ENCODE measurements around the gene NANOS2. TPM values are rescaled to one million over a fixed set of nuclear protein-coding genes. Genes with fewer than 3 reads are reported as not detected.

Gene NANOS2
- not detected in 2 replicates for total RNA-seq
- not detected for polyA plus RNA-seq (2012)

DNA sequence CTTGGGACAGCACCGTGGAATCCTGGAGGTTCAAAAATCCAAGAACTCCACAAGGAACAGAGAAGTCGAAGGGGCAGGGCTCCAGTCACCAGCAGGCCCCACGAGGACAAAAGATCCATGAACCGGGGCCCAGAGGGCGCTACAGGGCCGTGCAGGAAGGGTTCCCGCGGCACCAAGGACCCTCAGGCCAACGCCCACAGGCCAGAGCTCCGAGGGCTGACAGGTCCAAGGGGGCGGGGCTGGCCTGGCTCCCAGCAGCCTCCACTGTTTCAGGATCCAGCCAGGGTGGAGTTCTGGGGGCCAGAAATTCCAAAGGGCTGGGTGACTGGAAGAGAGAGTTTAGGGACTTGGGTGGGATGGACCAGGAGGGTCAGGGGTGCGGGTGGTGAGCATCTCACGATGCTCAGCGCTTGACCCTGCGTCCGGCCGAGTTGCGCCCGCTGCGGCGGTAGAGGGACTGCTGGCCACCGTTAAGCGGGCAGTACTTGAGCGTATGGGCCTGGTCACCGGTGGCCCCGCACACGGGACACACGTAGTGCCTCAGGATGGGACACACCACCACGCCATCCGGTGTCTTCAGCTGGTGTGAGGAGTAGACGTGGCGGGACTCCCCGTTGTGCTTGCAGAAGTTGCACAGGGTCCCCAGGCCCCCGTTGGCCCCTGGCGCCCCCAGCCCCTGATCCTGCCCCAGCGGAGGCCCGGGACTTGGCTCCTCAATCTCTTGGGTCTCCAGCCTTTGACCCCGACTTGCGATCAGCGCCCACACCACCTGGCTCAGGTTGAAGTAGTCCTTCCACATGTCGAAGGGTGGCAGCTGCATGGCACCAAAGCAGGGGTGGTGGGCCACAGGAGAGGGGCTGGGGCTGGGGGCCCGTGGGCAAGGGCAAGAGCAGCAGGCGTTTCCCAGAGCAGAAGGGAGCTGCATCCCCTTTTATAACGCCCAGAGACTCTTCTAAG lies at the start of gene NANOS2:
TSS of gene NANOS2 (minus strand) at position 905 of the 957 bp plus-strand sequence. CDS start at position 820, 85 bp downstream.
- no peak for DNase-seq (ENCODE audit: low read depth)

DNA sequence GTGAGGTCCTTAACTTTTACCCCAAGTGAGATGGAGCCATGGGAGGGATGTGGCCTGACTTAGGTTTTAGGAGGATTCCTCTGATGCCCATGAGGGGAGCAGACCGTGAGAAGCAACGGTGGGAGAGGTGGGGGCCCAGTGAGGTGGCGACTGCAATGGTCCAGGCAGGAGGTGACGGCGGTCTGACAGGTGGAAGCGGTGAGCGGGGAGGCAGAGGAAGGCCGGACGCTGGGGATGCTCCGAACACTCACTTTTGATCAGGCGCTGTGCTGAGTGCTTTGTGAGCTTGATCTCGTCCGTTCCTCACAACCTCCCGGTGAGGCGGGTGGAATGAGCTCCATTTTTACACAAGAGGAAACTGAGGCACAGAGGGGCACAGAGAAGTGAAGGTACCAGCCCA lies 47.4 kb upstream of the NANOS2 start:
- DNase-seq (ENCODE audit: low read depth): no peak

DNA sequence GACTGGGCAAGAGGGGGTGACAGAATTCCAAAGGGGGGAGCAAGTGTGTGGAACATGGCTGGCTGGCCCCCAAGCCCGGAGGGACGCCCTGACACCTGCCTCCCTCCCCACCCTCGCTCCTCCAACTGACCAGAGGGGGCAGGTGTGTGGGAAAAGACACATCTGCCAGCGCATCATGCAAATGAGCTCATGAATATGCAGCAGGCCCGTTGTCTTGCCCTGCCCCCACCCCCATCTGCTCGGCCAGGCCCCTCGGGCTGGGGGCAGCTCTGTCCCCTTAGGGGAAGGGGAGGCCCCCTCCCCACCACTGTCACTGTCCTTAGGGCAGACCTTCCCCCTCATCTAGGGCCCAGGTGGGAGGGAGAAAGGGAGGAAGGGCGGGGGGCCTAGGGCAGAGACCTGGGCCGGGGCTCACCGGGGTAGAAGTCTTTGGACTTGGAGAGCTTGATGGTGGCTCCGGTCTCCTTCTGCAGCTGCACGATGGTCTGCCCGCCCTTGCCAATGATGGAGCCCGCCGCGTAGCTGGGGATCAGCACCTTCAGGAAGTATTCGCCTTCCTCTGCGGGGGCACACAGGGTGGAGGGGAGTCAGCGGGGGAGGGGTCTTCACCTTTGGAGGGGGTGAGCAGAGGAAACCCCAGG lies 46.1 kb upstream of the NANOS2 start:
- DNase-seq (ENCODE audit: low read depth): no peak

DNA sequence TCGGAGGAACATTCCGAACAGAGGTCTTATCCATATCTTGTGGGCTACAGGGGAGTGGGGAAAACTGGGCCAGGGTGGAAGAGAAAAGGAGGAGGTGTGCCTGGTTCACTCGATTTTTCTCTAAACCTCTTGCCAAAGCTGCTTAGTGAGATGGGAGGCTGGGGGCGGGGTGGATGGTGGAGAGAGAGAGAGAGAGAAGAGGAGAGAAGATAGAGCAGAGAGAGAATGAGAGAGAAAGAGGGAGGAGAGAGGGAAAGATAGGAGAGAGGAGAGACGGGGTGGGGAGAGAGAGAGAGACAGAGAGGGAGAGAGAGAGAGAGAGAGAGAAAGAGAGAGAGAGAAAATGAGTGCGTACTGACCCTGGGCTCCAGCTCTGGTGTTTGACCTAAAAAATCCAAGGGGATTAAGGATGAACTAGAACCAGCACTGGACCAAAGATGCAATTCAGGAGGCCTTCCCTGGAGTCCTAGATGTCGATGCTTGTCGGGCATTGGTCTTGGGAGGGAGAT lies 45.0 kb upstream of the NANOS2 start:
- no peak for DNase-seq (ENCODE audit: low read depth)

DNA sequence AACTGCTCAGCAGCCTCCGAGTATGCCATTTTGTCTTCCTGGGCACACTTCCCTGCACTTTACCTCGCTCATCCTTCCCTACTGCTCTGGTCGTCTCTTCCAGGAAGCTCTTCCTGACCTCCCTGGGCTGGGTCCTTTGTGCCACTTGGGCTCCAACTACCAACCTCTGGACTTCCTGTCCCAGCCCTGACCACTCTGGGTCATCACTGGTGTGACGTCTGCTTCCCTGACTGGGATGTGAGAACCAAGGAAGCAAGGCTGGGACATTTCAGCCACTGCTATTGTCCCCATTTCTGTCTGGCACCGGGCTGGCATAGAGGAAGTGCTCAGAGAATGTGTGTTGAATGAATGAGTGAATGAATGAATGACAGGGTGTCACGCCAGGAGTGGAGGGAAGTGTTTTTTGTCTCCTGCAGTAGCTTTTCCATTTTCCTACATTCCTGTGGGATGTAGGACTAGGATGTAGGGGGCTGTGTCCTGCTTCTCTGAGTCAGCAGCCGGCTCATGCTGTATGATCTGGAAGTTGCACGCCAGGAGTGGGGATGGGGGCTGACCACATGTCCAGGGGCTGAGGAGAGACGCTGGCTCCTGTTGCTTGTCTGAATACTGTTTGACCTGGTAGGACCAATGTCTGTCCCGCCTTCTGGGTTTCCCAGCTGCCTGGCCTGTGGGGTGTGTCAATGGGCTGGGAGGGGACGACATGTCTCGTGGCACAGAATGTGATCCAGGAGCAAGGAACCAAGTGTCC lies 44.4 kb upstream of the NANOS2 start:
- DNase-seq (ENCODE audit: low read depth): no peak

DNA sequence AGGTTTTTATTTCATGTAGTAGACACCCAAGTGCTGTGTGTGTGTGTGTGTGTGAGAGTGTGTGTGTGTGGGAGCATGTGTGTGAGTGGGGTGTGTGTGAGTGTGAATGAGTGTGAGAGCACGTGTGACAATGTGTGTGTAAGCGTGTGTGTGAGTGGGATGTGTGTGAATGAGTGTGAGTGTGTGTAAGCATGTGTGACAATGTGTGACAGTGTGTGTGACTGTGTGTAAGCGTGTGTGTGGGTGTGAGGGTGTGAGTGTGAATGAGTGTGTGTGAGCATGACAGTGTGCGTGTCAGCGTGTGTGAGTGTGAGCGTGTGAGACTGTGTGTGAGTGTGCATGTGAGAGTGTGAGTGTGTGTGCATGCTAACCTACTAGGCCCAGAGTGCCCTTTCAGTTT lies 43.7 kb upstream of the NANOS2 start:
- no peak for DNase-seq (ENCODE audit: low read depth)

DNA sequence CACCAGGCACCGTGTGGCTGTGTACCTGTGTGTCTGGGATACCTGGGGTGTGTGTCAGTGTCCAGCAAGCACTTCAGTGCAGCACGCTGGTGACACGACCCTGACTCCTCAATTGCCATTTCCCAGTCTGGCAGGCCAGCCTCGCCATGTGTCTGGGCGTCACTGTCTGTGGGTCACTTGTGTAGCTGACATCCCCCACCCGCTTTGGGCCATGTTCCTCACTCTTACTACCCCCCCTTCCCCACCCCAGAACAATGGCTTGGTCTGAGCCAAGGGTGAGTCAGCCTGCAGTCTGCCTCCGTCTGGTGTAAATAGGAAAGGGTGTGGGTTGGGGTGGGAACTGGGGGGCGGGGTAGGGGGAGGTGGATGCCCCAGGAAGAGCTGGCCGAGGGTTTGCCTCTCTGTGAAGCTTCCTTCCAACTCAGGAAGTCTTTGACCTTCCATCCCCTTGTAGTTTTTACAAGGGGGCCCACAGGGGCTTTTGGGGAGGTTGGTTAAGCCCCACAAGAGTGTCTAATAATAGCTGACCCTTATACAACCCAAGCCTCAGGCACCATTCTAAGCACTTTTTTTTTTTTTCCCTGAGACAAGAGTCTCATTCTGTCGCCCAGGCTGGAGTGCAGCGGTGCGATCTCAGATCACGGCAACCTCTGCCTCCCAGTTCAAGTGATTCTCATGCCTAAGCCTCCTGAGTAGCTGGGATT lies 41.5 kb upstream of the NANOS2 start:
- no peak for DNase-seq (ENCODE audit: low read depth)

DNA sequence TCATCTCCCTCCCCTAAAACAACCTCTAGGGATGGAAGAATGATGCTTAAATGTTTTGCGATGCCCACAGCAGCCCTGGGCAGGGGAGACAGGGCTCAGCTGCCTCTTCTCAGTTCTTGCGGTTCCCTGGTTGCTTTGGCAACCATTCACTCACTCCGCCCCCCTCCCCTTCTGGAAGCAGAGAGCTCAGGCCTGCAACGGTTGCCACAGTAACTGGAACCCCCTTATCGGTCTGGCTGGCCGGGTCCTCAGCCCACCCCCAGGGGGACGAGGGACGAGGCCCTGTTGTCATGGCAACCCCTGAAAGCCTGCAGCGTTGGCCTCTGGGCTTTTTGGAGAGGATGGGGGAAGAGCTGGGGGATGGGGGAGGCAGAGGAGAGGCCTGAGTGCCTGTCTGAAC lies 39.6 kb upstream of the NANOS2 start:
- DNase-seq (ENCODE audit: low read depth): no peak

DNA sequence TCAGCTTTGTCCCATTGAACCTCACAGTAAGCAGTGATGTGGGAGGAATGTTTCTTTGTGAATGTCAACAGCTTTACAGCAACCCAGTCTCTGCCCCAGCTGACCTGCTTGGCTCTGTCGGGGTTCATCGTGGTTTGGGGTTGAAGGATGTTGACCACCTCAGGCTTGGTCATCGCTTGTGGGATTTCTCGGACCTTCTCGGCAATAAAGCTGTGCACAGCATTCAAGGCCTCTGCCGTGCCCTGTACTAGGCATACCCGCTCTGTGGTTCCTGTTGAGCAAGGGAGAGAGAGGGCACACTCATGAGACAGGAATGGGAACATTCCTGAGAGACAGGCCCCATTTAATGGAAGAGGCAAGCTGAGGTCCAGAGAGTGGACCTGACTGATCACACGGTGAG lies 39.1 kb upstream of the NANOS2 start:
- DNase-seq (ENCODE audit: low read depth): no peak

DNA sequence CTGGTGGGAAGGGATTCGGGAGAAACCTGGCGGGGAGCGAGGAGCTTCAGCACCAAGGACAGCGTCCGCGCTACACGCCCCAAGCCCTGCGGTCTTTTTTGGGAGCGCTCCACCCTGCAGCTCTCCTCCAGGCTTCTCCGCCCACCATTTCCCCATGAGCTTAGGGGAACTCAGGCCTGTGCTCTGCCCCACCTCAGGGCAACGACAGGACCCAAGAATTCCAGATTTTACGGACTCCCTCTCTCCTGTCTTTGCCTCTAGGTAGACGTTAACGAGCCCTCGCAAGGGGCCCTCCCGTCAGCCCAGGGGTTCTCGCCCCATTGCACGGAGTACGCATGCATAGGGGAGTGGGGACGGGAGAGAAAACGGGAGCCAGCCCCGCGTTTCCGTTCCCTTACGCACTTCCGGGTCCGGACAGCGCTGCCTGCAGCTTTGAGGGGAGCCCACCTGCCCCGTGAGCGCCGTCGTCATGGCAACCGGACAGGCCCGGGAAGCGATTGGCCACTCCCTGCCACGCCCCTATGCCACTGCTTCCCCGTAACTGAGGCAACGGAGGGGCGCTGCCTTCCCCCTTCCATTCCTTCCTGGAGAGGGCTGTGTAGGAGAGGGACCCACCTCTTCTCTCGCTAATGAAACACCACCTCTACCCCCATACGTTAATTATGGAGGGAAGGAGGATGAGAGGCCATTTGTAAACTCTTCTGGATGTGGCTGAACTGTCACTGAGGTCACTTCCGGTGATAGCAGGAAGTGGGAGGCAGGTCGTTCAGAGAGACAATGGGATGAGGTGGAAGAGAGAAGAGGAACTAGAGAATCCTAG lies 38.3 kb upstream of the NANOS2 start:
- DNase-seq (ENCODE audit: low read depth): peak; percentile 62

DNA sequence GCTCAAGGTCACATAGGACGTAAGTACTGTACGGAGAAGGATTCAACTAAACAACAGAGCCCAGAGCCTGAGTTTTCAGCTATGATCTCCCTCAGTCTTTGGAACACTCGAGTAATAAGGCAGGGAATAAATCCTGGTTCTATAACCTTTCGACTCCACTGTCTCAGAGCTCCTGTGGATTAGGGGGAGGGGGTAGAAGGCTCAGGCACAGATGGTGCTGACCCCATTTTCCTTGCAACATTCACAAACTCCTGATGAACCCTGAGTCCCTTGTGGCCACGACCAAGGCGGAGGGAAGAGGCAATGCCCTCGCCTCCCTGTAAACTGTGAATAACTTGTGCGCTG lies 37.7 kb upstream of the NANOS2 start:
- DNase-seq (ENCODE audit: low read depth): no peak

DNA sequence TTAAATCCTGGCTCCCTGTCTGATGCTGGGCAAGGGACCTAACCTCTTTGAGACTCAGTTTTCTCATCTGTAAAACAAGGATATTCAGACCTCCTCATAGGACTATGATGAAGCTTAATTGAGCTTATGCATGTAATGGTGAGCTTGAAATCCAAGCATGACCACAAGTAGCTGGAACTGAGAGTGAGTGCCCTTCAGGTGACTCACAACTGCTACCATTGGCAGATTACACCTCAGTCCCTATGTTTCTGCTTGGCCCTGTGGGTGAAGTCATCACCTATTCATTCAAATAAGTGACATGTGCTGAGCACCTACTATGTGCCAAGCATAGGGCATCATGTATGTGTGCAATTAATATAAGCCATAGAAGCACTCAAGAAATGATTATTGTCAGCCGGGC lies 33.3 kb upstream of the NANOS2 start:
- peak; percentile 9 for DNase-seq (ENCODE audit: low read depth)

DNA sequence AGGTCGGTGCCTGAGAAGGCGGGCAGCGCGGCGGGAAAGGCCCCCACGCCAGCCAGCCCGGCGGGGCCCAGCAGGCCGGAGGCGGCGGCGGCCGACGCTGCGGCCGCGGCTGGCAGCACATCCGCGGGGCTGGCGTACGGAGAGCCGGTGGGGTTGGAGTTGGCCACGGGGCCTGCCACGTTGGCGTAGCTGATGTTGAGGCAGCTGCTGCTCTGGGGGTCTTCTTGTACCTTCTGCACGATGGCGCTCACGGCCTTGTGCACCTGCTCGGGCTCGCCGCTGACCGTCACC lies 25.9 kb upstream of the NANOS2 start:
- DNase-seq (ENCODE audit: low read depth): no peak

DNA sequence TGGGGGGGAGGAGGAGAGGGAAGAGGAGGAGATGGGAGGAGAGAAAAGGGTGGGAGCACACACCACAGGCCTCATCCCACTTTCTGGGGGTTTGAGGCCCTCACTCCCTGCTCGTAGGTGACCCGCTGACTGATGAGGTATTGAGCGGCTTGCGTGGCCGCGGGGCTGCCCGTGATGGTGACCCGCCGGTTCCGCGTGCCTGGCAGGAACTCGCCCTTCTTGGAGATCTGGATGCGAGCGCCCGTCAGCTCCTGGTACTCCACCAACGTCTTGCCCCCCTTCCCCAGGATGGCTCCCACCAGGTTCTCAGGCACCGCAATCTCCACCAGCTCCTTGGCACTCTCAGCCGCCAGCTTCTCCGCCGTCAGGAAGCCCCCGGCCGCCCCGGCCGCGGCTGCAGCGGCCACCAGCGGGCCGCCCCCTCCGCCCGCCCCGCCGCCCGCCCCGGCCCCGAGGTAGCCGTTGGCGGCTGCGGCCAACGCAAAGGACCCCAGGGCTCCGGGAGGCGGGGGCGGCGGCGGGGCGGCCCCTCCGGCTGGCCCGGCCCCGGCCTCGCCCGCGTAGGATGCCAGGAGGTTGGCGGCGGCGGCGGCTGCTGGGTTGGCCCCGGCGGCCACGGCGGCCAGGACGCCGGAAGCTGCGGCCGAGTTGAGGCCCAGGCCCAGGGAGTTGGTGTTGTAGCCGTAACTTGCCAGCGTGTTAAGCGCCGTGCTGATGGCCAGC lies 25.4 kb upstream of the NANOS2 start:
- no peak for DNase-seq (ENCODE audit: low read depth)

DNA sequence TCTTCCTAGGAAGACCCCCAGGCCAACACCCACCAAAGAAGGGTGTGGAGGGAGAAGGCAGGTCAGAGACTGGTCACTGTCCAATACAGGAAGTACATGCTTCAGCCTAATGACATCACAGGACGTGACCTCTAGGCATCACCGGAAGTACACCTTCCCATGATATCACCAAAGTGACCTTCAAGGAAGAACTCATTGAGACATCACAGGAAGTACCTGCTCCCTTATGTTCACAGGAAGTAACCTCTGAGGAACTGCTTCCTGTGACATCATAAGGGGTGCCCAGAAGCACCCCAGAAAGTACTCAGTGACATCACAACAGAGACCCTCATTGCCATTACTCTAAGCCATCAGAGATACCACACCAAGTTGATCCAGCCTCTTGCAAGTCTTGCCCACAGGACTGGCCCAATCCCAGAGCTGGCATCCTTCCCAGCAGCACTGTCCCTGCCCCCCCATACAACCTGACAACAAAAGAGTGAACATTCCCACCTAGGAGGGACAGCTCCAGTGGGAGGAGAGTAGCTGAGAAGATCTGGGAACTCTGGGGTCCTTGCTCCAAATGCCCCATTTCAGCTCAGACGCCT lies 24.2 kb upstream of the NANOS2 start:
- no peak for DNase-seq (ENCODE audit: low read depth)

DNA sequence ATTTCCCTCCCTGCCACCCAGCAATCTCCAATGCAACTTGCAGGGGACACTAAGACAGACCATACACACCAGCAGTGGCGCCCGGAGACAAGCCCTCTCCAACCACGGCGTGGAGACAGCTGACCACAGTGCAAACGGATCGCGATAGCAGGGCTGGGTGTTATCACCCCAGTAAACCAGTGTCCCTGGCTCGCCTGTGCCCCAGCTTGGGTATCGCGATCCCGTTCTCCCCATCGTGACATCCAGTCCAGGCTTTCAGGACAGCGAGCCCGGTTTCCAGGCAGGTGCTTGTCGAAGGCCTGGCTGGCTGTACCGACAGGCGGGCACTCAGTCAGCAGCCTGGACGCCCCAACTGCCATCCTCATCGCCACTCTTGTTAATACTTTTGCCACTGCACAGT lies 20.7 kb upstream of the NANOS2 start:
- no peak for DNase-seq (ENCODE audit: low read depth)

DNA sequence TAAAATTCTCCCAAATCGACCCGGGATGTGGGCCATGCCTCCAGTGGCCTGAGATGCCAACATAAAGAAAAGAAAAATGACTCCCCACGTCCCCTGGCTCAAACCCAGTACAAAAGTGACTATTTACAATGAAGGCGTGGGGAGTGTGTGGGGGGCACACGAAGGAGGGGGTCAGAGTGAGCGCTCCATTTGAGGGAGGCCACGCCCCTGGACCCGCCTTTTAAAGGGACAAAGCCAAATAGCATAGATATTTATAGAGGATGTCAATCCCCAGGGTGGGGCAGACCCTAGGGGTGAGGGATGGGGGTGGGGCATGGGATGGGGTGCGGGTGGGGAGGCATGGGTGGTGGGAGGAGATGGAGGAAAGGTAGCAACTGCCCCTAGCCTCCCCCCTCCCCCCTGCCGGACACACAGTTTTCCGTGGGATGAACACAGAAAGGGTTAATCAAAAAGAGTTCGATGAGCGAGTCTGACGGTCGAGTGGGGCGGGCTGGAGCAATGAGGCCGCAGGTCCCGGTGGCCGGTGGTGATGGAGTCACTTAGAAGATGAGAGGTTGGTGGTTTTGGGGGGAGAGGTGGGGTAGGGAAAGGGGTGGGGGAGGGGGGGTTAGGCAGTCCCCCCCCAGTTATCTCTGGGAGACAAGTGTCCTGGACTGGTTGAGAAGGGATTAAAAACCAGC lies 20.1 kb upstream of the NANOS2 start:
- DNase-seq (ENCODE audit: low read depth): no peak

DNA sequence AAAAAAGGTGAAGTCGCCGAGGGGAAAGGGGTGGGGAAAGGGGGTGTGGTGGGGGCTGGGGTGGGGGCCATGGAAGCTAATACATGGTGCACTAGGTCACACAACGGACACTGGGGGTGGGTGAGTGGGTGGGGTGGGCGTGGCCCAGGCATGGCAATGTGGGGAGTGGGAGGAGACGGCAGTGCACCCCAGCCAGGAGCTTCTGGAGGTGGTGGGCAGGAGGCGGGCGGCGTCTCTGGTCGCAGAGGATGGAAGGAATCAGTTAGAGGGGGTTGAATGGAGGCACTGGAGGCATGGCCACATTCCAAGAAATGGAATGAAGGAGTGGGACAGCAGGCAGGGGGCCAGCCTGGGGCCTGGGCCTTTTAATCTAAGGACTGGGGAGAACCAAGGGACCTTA lies 19.2 kb upstream of the NANOS2 start:
- no peak for DNase-seq (ENCODE audit: low read depth)

DNA sequence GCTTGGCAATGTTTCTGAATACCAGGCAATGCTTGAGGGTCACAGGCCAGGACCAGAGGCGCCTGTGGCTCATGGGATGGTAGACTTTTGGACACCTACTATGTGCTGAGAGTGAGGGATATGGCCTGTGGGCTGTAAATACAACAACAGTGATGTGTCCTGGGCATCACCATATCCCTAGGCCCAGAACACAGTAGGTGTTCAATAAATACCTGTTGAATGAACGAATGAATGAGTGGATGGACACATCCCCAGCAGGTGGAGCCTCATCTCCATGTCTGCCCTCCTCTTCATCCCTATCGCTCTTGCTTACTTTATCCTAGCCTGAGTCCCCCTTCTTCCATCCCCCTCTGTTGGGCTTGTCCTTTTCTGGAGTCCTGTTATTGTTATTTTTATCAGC lies 16.5 kb upstream of the NANOS2 start:
- DNase-seq (ENCODE audit: low read depth): no peak

Data from myocyte (in vitro differentiated cells).